Fibroblast of mammary gland (primary cell): ENCODE results near the gene LRRC14B.

ENCODE experiments used
- DNase-seq: peaks from one replicate; pipeline ENCODE4 v3.0.0-alpha.2; 2010; ENCODE audit warnings: low read depth
- H3K4me3 ChIP-seq: 2 replicates; pipeline ENCODE4 v1.5.1; 2011; ENCODE audit warnings: low read depth, mild to moderate bottlenecking, low read length, moderate library complexity; ENCODE audit not compliant: control insufficient read depth
- CTCF ChIP-seq: conservative IDR thresholded peaks from 2 replicates; pipeline ENCODE4 v1.5.1; 2011; ENCODE audit warnings: low read depth, low read length, inconsistent platforms; ENCODE audit not compliant: control insufficient read depth, insufficient read depth

Gene LRRC14B

GRCh38 chr5:180286-180918, 10.9 kb upstream of the LRRC14B start:
- no peak for TF ChIP-seq CTCF
- no peak overlapping the region for H3K4me3 ChIP-seq
- no peak for DNase-seq

DNA sequence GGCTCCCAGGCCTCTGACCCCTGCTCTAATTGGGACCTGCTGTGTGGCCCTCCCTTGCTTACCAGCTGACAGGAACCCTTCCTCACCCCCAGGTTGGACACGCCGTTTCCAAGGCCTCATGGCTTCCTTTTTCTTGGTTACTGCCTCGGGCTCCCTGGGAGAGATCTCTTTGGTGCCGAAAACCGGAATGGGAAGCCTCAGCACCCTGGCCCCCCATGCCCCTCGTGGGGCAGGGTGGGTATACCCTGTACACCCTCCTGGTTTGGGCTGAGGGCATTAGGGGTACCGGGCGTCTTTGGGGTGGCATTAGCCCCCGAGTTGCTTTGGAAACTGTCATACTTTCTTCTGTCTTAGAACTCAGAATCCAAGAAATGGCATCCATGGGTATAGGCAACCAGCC, 10.1 kb upstream of the LRRC14B start:
- no peak overlapping the region for H3K4me3 ChIP-seq
- no peak for TF ChIP-seq CTCF
- DNase-seq: no peak

GRCh38 chr5:181566-181965, 9.7 kb upstream of the LRRC14B start:
- no peak for DNase-seq
- TF ChIP-seq CTCF: no peak

GRCh38 chr5:182126-182525, 9.2 kb upstream of the LRRC14B start:
- H3K4me3 ChIP-seq: no peak overlapping the region
- no peak for TF ChIP-seq CTCF
- no peak for DNase-seq

More at GRCh38 chr5:181566-181965, 9.7 kb upstream of the LRRC14B start:
- H3K4me3 ChIP-seq: no peak overlapping the region

GRCh38 chr5:184471-184870, 6.8 kb upstream of the LRRC14B start:
- H3K4me3 ChIP-seq: no peak overlapping the region
- TF ChIP-seq CTCF: no peak
- DNase-seq: no peak

DNA sequence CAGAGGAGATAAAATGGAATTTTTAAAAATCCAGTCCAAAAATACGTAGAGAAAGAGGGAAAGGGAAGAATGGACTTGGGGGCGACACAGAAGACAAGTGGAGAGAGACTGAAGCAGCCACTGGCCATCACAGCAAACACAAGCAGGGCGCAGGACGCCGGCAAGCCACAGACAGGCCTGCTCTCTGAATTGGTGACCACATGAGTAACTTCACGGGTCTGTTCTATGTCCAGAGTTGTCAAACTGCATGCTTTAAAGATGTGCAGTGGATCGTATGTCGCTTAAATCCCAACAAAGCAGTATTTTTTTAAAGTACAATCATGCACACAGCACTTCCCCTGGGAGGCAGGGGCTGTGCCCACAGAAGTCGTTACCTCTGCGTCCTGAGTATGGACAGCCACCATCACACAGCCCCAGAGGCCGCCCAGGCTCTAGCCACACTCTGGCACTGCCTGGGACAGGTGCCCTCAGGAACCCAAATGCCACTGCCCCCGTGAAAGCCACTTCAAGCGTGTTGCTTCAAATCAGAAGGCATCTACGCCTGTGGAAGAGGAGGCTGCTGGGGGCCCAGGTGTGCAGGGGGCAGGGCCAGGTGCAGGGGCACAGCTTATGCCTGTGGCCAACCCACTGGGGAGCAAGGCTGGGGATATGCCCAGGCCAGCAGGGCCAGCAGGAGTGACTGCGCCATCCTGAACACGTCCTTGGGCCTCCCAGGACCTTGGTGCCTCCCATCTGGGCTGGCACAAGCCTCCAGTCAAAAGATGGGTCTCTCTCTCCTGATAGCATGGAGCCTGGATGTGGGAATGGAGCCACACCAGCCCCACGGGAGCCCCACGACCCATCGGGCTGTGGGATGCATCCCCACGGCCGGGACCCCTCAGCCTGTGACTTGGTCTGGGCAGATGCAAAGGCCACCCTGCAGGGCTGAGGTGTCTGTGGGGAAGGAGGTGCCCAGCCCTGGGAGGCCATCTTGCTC, 5.9 kb upstream of the LRRC14B start:
- DNase-seq: no peak
- TF ChIP-seq CTCF: no peak
- H3K4me3 ChIP-seq: no peak overlapping the region
